SU-DHL-6 (cell line): Measurements from ENCODE around the gene ABHD2.

Experiments used
- H2AFZ ChIP-seq: fragments of 200-600 bp; sonication (generic); 2 replicates; pipeline ENCODE4 v1.6.1; 2014; ENCODE audit warnings: low read depth, mild to moderate bottlenecking, moderate library complexity, mixed read lengths, antibody characterized with exemption, low read length; ENCODE audit not compliant: severe bottlenecking
- H3F3A ChIP-seq: fragments of 200-600 bp; shearing (Covaris generic); 2 replicates; pipeline ENCODE4 v1.6.0; 2016; ENCODE audit warnings: antibody characterized with exemption, mild to moderate bottlenecking; ENCODE audit not compliant: insufficient read depth
- H3K27ac ChIP-seq: fragments of 200-600 bp; sonication (generic); 2 replicates; pipeline ENCODE4 v1.5.1; 2016; ENCODE audit warnings: low read depth, mild to moderate bottlenecking, low read length, moderate library complexity, mixed read lengths
- H3K27me3 ChIP-seq: fragments of 200-600 bp; sonication (generic), shearing (Covaris generic); 2 replicates; pipeline ENCODE4 v1.6.0; 2014; ENCODE audit warnings: mild to moderate bottlenecking, low read length
- H3K36me3 ChIP-seq: fragments of 200-600 bp; sonication (generic); 2 replicates; pipeline ENCODE4 v1.6.1; 2014; ENCODE audit warnings: mild to moderate bottlenecking, low read length, mixed read lengths
- H3K4me2 ChIP-seq: fragments of 300-600, 200-600 bp; shearing (Covaris generic), sonication (generic); 2 replicates; pipeline ENCODE4 v1.6.0; 2014; ENCODE audit warnings: low read length, low read depth, mild to moderate bottlenecking; ENCODE audit not compliant: poor library complexity, severe bottlenecking
- H3K4me3 ChIP-seq: fragments of 200-600 bp; sonication (generic); 2 replicates; pipeline ENCODE4 v1.5.1; 2014; ENCODE audit warnings: antibody characterized with exemption, low read length, mild to moderate bottlenecking, mixed read lengths; ENCODE audit not compliant: insufficient read depth, poor library complexity, severe bottlenecking
- H3K79me2 ChIP-seq: fragments of 200-600 bp; sonication (generic); 2 replicates; pipeline ENCODE4 v1.6.1; 2014; ENCODE audit warnings: mild to moderate bottlenecking, low read length, moderate library complexity; ENCODE audit not compliant: insufficient read depth
- H3K9ac ChIP-seq: fragments of 200-600 bp; sonication (generic); 2 replicates; pipeline ENCODE4 v1.7.0; 2014; ENCODE audit warnings: mild to moderate bottlenecking, low read length
- H3K9me2 ChIP-seq: fragments of 200-600 bp; sonication (generic); replicated peaks from 2 replicates; pipeline ENCODE4 v1.6.1; 2014; ENCODE audit warnings: low read length; ENCODE audit not compliant: insufficient read depth
- H3K9me3 ChIP-seq: fragments of 200-600 bp; sonication (generic); 2 replicates; pipeline ENCODE4 v1.6.1; 2014; ENCODE audit warnings: low read length, mixed read lengths; ENCODE audit not compliant: insufficient read depth
- H4K20me1 ChIP-seq: fragments of 200-600 bp; sonication (generic); 2 replicates; pipeline ENCODE4 v1.6.1; 2014; ENCODE audit warnings: low read depth, mild to moderate bottlenecking, antibody characterized with exemption, low read length, moderate library complexity, mixed read lengths
- CTCF ChIP-seq: fragments of 200-600 bp; sonication (generic); IDR thresholded peaks from one replicate; pipeline ENCODE4 v1.5.1; 2017; ENCODE audit warnings: antibody characterized with exemption, mild to moderate bottlenecking, low read length, moderate library complexity; ENCODE audit not compliant: insufficient read depth, poor library complexity, severe bottlenecking
- EZH2phosphoT487 ChIP-seq: fragments of 200-600 bp; sonication (generic), shearing (Covaris generic); conservative IDR thresholded peaks from 2 replicates; pipeline ENCODE4 v1.6.1; 2018; ENCODE audit warnings: mild to moderate bottlenecking, antibody characterized with exemption, low read length, moderate library complexity, mixed read lengths

Gene ABHD2

GRCh38 chr15:89126009-89126408, 37.8 kb downstream of the ABHD2 start:
- H3K9me3 ChIP-seq, result no peaks in the 10 kb centered on the region
- no peaks in the 10 kb centered on the region for H3K36me3 ChIP-seq
- H3K79me2 ChIP-seq, result no peaks in the 10 kb centered on the region
- H3K27me3 ChIP-seq, result no peaks in the 10 kb centered on the region
- no peak overlapping the region for H3K9ac ChIP-seq
- H3K27ac ChIP-seq, result no peak overlapping the region
- TF ChIP-seq EZH2phosphoT487, result no peak
- no peak overlapping the region for H3K4me3 ChIP-seq
- H3F3A ChIP-seq, result no peaks in the 10 kb centered on the region
- no peaks in the 10 kb centered on the region for H4K20me1 ChIP-seq
- no peak overlapping the region for H3K4me2 ChIP-seq
- H2AFZ ChIP-seq, result no peak overlapping the region
- H3K9me2 ChIP-seq, result no peaks in the 10 kb centered on the region

- Histone ChIP-seq H3K36me3 (no peaks in the 10 kb centered on the region), H3F3A (no peaks in the 10 kb centered on the region), H3K27ac (no peak overlapping the region), H3K79me2 (no peaks in the 10 kb centered on the region), H3K27me3 (no peaks in the 10 kb centered on the region), H3K9me2 (no peaks in the 10 kb centered on the region), H3K4me2 (no peak overlapping the region), H4K20me1 (no peaks in the 10 kb centered on the region), H2AFZ (no peak overlapping the region), H3K4me3 (no peak overlapping the region), H3K9ac (no peak overlapping the region), H3K9me3 (no peaks in the 10 kb centered on the region)
- no peak for TF ChIP-seq EZH2phosphoT487
These were observed 38.9 kb downstream of the ABHD2 start for GRCh38 chr15:89127054-89127702.

GRCh38 chr15:89128320-89129122, 40.3 kb downstream of the ABHD2 start:
- H3K27ac ChIP-seq, result no peak overlapping the region
- no peak overlapping the region for H3K4me2 ChIP-seq
- no peak overlapping the region for H3K9ac ChIP-seq
- no peaks in the 10 kb centered on the region for H4K20me1 ChIP-seq
- no peaks in the 10 kb centered on the region for H3K9me3 ChIP-seq
- H3K36me3 ChIP-seq, result no peaks in the 10 kb centered on the region
- H3K4me3 ChIP-seq, result no peak overlapping the region
- no peaks in the 10 kb centered on the region for H3K27me3 ChIP-seq
- H3K79me2 ChIP-seq, result no peaks in the 10 kb centered on the region
- H3F3A ChIP-seq, result no peaks in the 10 kb centered on the region
- H2AFZ ChIP-seq, result no peak overlapping the region
- no peaks in the 10 kb centered on the region for H3K9me2 ChIP-seq
- TF ChIP-seq CTCF (no peak), EZH2phosphoT487 (no peak)

- Histone ChIP-seq H3K27ac (no peak overlapping the region), H3K79me2 (no peaks in the 10 kb centered on the region)
These were observed 41.0 kb downstream of the ABHD2 start for GRCh38 chr15:89129123-89129815.

More at GRCh38 chr15:89129123-89129815, 41.0 kb downstream of the ABHD2 start:
- Histone ChIP-seq H3K9me2 (no peaks in the 10 kb centered on the region), H3K27me3 (no peaks in the 10 kb centered on the region), H3K36me3 (no peaks in the 10 kb centered on the region), H3K4me3 (no peak overlapping the region), H3K4me2 (no peak overlapping the region), H3K9ac (no peak overlapping the region), H3K9me3 (no peaks in the 10 kb centered on the region), H4K20me1 (no peaks in the 10 kb centered on the region), H3F3A (no peaks in the 10 kb centered on the region), H2AFZ (no peak overlapping the region)
- TF ChIP-seq EZH2phosphoT487 (no peak), CTCF (peak; percentile 87)
